Spleen (tissue), 7 donors: ENCODE results near the gene SCUBE1.

ENCODE experiments used
- POLR2A ChIP-seq, 3 donors: fragments of 450-650 bp; IDR thresholded peaks; one replicate each; pipeline ENCODE4 v1.5.1; 2017; ENCODE audit warnings: antibody characterized with exemption in 3 of 3, mild to moderate bottlenecking in 1 of 3
- TF ChIP-seq, protein P1 (sequence below), 11 experiments: fragments of 200-600 bp in 7 of 11; fragments of 450-650 bp in 4 of 11; sonication (generic) in 4 of 11; IDR thresholded peaks in 8 of 11; conservative IDR thresholded peaks in 3 of 11; 1 replicate in 7 of 11; 2 replicates in 4 of 11; pipeline versions ENCODE4 v1.4.0 to v1.8.0; 2016 to 2021; ENCODE audit warnings: antibody characterized with exemption in 11 of 11, inconsistent platforms in 4 of 11, mild to moderate bottlenecking in 1 of 11
- donor health status: DM: no; HTN: no; CAD: no; lungs with moderate emphysema.
- donor health status: DM: no; HTN: no; CAD: no.
- donor health status: DM: no; HTN: no; CAD: no.

DNA sequence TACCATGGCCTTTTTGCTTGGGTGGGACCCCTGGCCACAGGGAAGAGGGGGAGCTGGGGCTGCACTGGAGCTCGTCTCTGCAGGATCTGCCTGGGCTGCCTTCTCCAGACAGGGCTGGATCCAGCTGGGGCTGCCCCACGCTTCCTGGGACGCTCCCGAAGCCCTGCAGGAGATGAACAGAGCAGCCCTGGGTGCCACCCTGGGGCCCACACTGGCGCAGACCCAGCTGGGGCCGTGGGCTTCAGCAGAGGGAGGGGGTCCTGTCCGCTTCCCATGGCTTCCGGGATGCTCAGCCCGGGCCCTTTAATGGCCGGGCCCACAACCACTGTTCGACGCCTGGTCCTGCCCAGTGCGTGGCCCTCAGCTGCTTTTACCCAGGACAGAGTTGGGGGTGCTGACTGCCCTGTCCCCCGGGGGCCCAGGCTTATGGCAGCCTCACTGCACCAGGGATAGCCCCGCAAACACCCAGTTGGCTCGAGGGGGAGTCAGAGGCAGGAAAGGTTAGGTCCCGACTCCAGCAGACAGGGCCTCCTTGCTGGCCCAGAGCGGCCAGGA, 179.9 kb downstream of the SCUBE1 start:
- TF ChIP-seq, protein P1, sequence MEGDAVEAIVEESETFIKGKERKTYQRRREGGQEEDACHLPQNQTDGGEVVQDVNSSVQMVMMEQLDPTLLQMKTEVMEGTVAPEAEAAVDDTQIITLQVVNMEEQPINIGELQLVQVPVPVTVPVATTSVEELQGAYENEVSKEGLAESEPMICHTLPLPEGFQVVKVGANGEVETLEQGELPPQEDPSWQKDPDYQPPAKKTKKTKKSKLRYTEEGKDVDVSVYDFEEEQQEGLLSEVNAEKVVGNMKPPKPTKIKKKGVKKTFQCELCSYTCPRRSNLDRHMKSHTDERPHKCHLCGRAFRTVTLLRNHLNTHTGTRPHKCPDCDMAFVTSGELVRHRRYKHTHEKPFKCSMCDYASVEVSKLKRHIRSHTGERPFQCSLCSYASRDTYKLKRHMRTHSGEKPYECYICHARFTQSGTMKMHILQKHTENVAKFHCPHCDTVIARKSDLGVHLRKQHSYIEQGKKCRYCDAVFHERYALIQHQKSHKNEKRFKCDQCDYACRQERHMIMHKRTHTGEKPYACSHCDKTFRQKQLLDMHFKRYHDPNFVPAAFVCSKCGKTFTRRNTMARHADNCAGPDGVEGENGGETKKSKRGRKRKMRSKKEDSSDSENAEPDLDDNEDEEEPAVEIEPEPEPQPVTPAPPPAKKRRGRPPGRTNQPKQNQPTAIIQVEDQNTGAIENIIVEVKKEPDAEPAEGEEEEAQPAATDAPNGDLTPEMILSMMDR (IDR thresholded peaks at IDR 0.05 in 8 of 11, conservative IDR thresholded peaks at IDR 0.05 in 3 of 11) = no peak
- TF ChIP-seq POLR2A (IDR thresholded peaks at IDR 0.05) = no peak
